Adipose tissue (tissue), 3 donors: ENCODE measurements around the gene SNCAIP. TPM values are rescaled to one million over a fixed set of nuclear protein-coding genes. Genes with fewer than 3 reads are reported as not detected.

ENCODE experiments used
- H3K27ac ChIP-seq: one replicate; pipeline ENCODE4 v1.5.1; 2013; ENCODE audit warnings: low read depth, low read length
- WGBS, 3 donors: extraction: QIAGEN DNeasy Blood & Tissue Kit; methylation state at CpG; one replicate each; pipeline ENCODE4 v1.1.7; 2013; 5-methylcytosine and 5-hydroxymethylcytosine counted together
- polyA plus RNA-seq, 3 donors: library from polyadenylated mRNA; stranded (reverse); fragments of 200-250 nt; gene quantifications; one replicate each; pipeline ENCODE4 v1.2.3, GENCODE V29; 2013
- donor health status: healthy with polysubstance abuse.
- donor health status: Bipolar disorder and iron deficiency.
- donor health status: healthy.

SNCAIP gene
- polyA plus RNA-seq, 3 donors = 0.36 to 3.5 (median 1.6) TPM

DNA sequence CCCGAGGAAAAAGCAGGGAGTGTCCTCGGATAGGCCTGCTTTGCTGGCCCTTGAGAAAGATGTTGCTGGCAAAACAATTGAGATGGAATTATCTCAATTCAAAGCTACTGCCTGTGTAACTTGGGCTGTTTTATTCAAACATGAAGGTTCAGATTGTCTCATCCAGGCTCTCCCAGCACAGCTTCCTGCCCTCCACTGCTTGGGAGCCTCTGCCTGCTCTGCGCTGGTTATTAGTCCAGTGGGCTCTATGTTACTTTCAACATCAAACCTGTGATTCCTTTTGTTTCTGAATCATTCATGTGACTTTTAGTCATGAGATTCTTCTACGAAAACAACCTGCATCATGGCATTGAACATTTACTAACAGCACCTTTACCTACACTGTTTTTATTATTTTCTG lies 123.2 kb downstream of the SNCAIP start:
- no peak overlapping the region for H3K27ac ChIP-seq
- WGBS, 3 donors = 80 to 94% (median 94%) methylated on average over 4 of the region's 4 CpGs

DNA sequence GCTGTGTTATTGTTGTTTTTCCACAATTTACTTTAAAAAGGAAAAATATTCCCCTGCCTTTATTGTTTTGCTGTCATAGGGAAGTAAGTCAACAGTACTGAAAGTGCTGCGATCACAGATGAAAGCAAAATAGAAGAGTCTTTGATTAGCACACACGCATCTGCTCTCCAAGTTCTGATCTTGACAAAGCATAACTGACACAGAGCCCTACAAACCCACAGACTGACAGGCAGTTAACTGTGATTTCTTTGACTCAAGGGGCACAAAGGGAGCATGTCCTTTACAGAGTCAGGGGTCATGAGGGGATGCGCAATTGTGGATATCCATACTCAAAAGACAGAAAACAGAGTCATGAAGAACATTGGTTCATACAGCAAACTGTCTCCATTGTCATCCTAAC lies 123.7 kb downstream of the SNCAIP start:
- no peak overlapping the region for H3K27ac ChIP-seq
- WGBS, 3 donors = 87 to 96% (median 94%) methylated on average over 3 of the region's 3 CpGs

- H3K27ac ChIP-seq = no peak overlapping the region
Observed at GRCh38 chr5:122436615-122437014, 124.6 kb downstream of the SNCAIP start.

DNA sequence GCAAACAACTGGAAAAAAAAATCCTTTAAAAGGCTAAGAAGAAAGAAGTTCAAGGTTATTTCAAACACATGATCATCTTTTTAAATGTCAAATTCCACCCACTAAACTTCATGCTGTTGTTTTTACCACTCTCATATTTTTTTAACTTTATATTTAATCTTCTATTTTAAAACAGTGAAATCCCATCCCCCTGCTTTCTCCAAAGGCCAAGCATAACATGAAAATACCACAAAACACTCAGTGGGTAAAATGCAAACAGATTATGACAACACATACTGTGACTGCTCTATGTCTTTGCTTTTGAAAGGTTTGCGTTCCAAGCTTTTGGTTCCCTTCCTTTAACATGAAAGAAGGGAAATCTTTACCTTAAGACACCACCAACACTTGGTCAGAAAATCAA lies 127.6 kb downstream of the SNCAIP start:
- 82 to 92% (median 88%) methylated on average over 1 of the region's 1 CpG for WGBS, 3 donors

DNA sequence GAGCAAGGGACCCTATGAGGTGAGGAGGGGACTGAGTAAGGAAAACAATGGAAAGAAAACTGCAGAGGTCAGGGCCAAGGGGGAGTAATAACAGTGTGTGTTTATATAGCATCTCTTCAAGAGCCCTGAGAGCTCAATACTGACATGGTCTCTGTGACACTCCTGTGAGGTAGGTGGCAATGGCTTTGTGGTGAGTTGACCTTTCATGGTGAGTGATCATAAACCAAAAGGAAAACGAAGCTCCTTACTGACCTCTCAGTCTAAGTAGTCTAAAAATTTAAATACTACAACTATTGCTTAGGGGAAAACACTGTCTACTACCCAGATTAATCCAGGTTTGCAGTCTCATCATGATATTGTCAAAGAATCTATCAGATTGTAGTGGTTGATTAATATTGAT lies 130.9 kb downstream of the SNCAIP start:
- no peak overlapping the region for H3K27ac ChIP-seq
- 63 to 74% (median 73%) methylated on average over 1 of the region's 1 CpG for WGBS, 3 donors

More for the DNA sequence above, 127.6 kb downstream of the SNCAIP start:
- no peak overlapping the region for H3K27ac ChIP-seq

DNA sequence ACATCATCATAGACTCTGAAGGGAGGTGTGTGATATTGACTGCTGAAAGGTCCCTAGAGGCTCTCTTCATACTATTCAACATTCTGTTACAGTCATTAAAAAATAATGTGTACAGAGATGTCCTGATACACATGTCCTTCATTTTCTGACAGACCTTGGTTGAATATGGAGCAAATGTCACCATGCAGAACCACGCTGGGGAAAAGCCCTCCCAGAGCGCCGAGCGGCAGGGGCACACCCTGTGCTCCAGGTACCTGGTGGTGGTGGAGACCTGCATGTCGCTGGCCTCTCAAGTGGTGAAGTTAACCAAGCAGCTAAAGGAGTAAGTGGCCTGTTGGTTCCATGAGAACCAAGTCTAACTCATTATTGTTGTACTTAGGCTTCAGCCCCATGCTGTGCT lies 132.4 kb downstream of the SNCAIP start:
- H3K27ac ChIP-seq = no peak overlapping the region
- 91 to 96% (median 95%) methylated on average over 5 of the region's 5 CpGs for WGBS, 3 donors

- no peak overlapping the region for H3K27ac ChIP-seq
- 68 to 72% (median 72%) methylated on average over 1 of the region's 1 CpG for WGBS, 3 donors
Observed at GRCh38 chr5:122445070-122445469, 133.0 kb downstream of the SNCAIP start.

GRCh38 chr5:122447072-122447471 lies 135.0 kb downstream of the SNCAIP start:
- no peak overlapping the region for H3K27ac ChIP-seq

DNA sequence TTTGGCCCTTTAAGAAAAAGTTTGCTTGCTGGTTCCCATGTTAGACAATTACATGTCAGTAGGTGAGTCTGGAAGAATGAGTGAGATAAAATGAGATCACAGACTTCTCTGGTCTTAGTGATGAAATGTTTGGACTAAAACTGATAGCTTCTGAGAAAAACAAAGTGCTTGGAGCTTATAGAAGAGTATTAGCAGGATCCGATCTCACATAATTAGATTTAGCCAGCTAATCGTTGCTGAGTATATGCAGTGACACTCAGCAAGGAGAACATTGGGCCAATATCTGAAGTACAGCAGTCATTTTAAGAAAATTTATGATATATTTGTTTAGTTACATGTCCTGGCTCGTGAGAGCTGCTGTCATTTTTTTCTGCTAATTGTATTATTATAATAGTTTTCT lies 135.8 kb downstream of the SNCAIP start:
- no peak overlapping the region for H3K27ac ChIP-seq
- 64 to 83% (median 74%) methylated on average over 3 of the region's 3 CpGs for WGBS, 3 donors

More at GRCh38 chr5:122447072-122447471, 135.0 kb downstream of the SNCAIP start:
- WGBS, 3 donors = 87 to 96% (median 91%) methylated on average over 3 of the region's 3 CpGs

DNA sequence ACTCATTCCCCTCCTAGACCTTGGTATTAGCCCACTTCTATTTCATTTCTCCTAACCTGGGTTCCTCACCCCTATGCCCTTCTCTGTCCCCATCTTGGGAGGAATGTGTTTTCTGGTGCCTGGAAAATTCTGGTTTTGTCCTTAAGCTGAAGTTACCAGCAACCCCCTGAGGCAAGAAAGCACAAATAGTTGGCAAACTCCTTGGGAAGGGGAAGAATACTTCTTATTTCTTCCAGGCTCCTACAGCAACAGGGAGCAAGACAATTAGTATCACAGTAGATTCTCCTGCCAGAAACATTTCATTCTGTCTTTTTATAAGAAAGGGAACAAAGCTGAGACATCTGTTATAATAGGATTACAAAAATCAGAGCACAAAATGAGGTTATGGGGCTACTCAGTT lies 142.5 kb downstream of the SNCAIP start:
- H3K27ac ChIP-seq = no peak overlapping the region

GRCh38 chr5:122455939-122456338 lies 143.9 kb downstream of the SNCAIP start:
- no peak overlapping the region for H3K27ac ChIP-seq
- WGBS, 3 donors = 67 to 88% (median 87%) methylated on average over 1 of the region's 1 CpG

DNA sequence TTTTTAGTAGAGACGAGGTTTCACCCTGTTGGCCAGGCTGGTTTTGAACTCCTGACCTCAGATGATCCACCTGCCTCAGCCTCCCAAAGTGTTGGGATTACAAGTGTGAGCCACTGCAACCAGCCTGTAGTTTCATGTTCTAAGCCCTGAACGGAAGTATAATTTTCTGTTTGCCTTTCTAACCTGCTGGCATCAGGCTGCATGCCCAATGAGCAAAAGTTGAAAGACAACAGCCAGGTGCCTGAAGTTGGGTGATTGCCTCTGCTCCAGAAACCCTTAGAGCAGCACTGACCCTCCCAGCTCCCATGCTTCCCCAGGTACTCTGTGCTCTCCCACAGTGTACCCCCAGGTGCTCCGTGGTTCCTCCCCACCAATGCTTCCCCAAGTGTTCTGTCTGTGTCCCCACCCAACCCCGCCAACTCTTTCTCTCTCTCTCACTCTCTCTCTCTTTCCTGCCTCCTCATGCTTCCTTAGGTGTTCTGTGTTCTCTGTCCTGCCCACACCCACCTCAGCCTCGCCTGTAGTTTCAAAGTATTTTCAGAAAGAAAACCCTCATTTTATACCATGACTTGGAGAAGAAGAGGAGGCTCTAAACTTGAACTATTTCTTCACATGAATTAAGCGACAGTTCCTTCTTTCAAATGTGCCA lies 145.3 kb downstream of the SNCAIP start:
- H3K27ac ChIP-seq = no peak overlapping the region
- 82 to 92% (median 88%) methylated on average over 6 of the region's 6 CpGs for WGBS, 3 donors

GRCh38 chr5:122458278-122458872 lies 146.3 kb downstream of the SNCAIP start:
- no peak overlapping the region for H3K27ac ChIP-seq
- WGBS, 3 donors = 86 to 89% (median 87%) methylated on average over 8 of the region's 8 CpGs

- H3K27ac ChIP-seq = no peak overlapping the region
Observed at GRCh38 chr5:122462486-122462885, 150.4 kb downstream of the SNCAIP start.

DNA sequence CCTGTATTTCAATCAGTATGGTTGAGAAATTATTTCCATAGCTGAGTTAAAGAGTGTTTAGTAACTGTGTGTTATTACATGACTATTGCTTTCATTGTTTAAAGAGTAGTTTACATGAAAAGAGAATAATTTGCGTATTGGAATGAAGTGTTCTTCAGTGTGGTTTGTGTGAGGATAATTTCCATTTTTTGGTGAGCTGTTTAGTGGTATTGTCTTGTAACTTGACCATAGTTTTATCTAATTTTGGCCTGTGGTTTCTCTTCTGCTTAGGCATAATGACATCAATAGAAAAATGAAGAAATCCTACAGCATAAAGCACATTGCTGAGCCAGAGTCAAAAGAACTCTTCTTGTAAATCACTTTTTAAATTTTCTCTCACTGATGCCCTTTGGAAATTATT lies 151.2 kb downstream of the SNCAIP start:
- 77 to 96% (median 83%) methylated on average over 1 of the region's 1 CpG for WGBS, 3 donors
- no peak overlapping the region for H3K27ac ChIP-seq

DNA sequence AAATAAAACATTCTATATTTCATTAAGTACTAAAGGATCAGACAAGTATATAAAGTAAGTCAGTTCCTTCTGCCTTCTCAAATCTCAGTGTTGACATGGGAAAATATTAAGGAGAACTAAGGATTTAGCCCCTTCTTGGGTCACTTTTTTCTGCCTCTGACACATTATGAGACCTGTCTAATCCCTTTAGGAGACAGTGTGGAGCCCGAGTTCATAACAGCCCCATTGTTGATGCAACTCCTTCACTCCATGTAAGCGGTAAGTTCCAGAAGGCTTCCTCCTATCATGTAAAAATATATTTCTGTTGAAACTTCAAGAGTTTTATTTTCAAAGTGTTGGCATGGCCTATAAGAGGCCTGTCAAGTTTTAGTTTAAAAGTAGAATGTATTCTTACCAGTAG lies 152.2 kb downstream of the SNCAIP start:
- WGBS, 3 donors = 80 to 91% (median 90%) methylated on average over 2 of the region's 2 CpGs
- no peak overlapping the region for H3K27ac ChIP-seq

DNA sequence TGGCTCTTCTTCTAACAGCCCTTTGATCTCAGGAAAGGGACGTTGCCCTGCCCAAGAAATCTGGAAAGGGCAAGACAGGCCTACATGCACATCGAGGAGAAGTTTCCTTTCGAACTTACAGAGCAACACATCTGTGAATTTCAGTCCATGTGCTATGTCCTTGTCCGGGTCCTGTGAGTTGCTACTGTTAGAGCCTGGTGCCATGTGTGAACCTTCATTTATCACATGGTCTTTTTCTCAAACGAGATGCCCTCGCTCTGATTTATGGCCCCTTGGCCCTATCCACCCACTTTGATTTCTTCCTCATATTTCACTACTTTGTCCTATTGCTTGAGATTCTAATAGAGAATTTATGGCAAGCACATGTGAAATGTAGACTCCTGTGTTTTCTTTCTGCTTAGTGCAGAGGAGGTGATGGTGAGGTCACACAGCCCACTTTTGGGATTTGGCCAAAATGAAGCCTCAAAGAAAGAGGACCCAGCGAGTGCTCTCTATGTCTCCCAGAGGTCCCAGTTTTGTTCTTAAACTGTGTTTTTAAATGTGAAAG lies 153.1 kb downstream of the SNCAIP start:
- H3K27ac ChIP-seq = no peak overlapping the region
- 72 to 82% (median 79%) methylated on average over 7 of the region's 7 CpGs for WGBS, 3 donors

DNA sequence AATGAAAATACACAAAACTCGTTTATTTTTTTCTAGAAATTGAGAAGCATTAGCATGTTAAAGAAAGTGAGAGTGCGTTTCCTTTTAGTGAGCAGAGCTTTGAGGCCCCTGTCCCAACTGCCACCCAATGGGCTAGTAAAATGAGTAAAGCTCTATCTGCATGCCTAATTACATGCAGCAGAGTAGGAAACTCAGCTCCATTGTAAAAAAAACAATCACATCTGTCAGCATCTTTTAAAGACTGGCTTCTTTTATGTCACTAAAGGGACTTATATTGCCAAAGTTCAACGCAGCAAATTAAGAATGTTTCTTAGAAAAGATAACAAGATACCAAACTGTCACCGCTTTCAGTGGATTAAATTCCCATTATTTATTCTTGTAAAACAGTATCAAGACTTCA lies 154.0 kb downstream of the SNCAIP start:
- no peak overlapping the region for H3K27ac ChIP-seq
- WGBS, 3 donors = 77 to 79% (median 78%) methylated on average over 4 of the region's 4 CpGs

GRCh38 chr5:122468351-122469116 lies 156.5 kb downstream of the SNCAIP start:
- 86 to 93% (median 88%) methylated on average over 2 of the region's 2 CpGs for WGBS, 3 donors
- no peak overlapping the region for H3K27ac ChIP-seq
